HEK293 (cell line): ENCODE data around the gene SRRM1.

ENCODE experiments used
- CTCF ChIA-PET: fragments of 350-600 bp; formaldehyde crosslinking; extraction: SDS; loops from one replicate; lab custom pipeline; 2021; ENCODE audit warnings: antibody characterized with exemption; lab: Yijun Ruan, JAX
- POLR2A ChIA-PET: fragments of 300-600 bp; formaldehyde crosslinking; extraction: SDS; loops from one replicate; lab custom pipeline; 2020; ENCODE audit warnings: antibody characterized with exemption, inconsistent platforms; lab: Yijun Ruan, JAX
- H3K27ac ChIP-seq: fragments of 200-500 bp; sonication (Bioruptor generic); 2 replicates; pipeline ENCODE4 v1.5.1; 2014; ENCODE audit warnings: low read depth, low read length, control low read depth, inconsistent platforms; ENCODE audit errors: extremely low read depth
- H3K36me3 ChIP-seq, 2 experiments: fragments of 200-500 bp in 1 of 2; sonication (Bioruptor generic) in 1 of 2; 1 replicate in 1 of 2; 2 replicates in 1 of 2; pipeline ENCODE4 v1.5.1; 2014 to 2017; ENCODE audit warnings: inconsistent platforms in 2 of 2, low read length in 2 of 2; ENCODE audit not compliant: control insufficient read depth in 2 of 2, insufficient read depth in 1 of 2
- H3K4me1 ChIP-seq: fragments of 200-500 bp; sonication (Bioruptor generic); 2 replicates; pipeline ENCODE4 v1.5.1; 2014; ENCODE audit warnings: mild to moderate bottlenecking, low read length, inconsistent platforms; ENCODE audit not compliant: control insufficient read depth, insufficient read depth
- H3K4me3 ChIP-seq: 2 replicates; pipeline ENCODE4 v1.5.1; 2011; ENCODE audit warnings: low read depth, mild to moderate bottlenecking, control low read depth, low read length, moderate library complexity
- H3K9me3 ChIP-seq: fragments of 200-500 bp; sonication (Bioruptor generic); 2 replicates; pipeline ENCODE4 v1.5.1; 2014; ENCODE audit warnings: low read depth, low read length, inconsistent platforms; ENCODE audit not compliant: control insufficient read depth, insufficient read depth
- BCL11B ChIP-seq: fragments of 450-650 bp; formaldehyde crosslinking; IDR thresholded peaks from 2 replicates; pipeline ENCODE4 v1.5.1; 2016; ENCODE audit warnings: low read depth, missing biosample characterization, missing genetic modification characterization
- KLF9 ChIP-seq: fragments of 450-650 bp; formaldehyde crosslinking; IDR thresholded peaks from 2 replicates; pipeline ENCODE4 v1.5.1; 2016; ENCODE audit warnings: missing biosample characterization, missing genetic modification characterization, low read depth
- SETDB1 ChIP-seq: IDR thresholded peaks from one replicate; pipeline ENCODE4 v1.6.1; 2017; ENCODE audit warnings: mild to moderate bottlenecking, low read length, moderate library complexity, mixed read lengths; ENCODE audit not compliant: insufficient read length
- SP7 ChIP-seq: fragments of 450-650 bp; formaldehyde crosslinking; IDR thresholded peaks from 2 replicates; pipeline ENCODE4 v1.5.1; 2016; ENCODE audit warnings: missing biosample characterization, missing genetic modification characterization
- YY1 ChIP-seq: fragments of 450-650 bp; formaldehyde crosslinking; IDR thresholded peaks from 2 replicates; pipeline ENCODE4 v1.5.1; 2018; ENCODE audit warnings: missing biosample characterization, missing genetic modification characterization
- ZBTB7A ChIP-seq: fragments of 450-650 bp; formaldehyde crosslinking; IDR thresholded peaks from 2 replicates; pipeline ENCODE4 v1.5.1; 2016; ENCODE audit warnings: low read depth, missing biosample characterization, missing genetic modification characterization
- ZNF121 ChIP-seq: fragments of 450-650 bp; formaldehyde crosslinking; IDR thresholded peaks from 2 replicates; pipeline ENCODE4 v1.5.1; 2016; ENCODE audit warnings: missing biosample characterization, missing genetic modification characterization
- ZNF133 ChIP-seq: fragments of 450-650 bp; formaldehyde crosslinking; IDR thresholded peaks from 2 replicates; pipeline ENCODE4 v1.5.1; 2016; ENCODE audit warnings: missing biosample characterization, missing genetic modification characterization
- ZNF146 ChIP-seq: fragments of 450-650 bp; formaldehyde crosslinking; IDR thresholded peaks from 2 replicates; pipeline ENCODE4 v1.5.1; 2016; ENCODE audit warnings: missing biosample characterization, missing genetic modification characterization
- ZNF184 ChIP-seq: fragments of 450-650 bp; IDR thresholded peaks from 2 replicates; pipeline ENCODE4 v1.5.1; 2018; ENCODE audit warnings: missing biosample characterization, mild to moderate bottlenecking, missing genetic modification characterization
- ZNF2 ChIP-seq: fragments of 450-650 bp; formaldehyde crosslinking; IDR thresholded peaks from 2 replicates; pipeline ENCODE4 v1.5.1; 2016; ENCODE audit warnings: missing biosample characterization, missing genetic modification characterization
- ZNF341 ChIP-seq: fragments of 450-650 bp; formaldehyde crosslinking; IDR thresholded peaks from 2 replicates; pipeline ENCODE4; 2016; ENCODE audit warnings: low read depth, missing biosample characterization, missing genetic modification characterization
- ZNF366 ChIP-seq: fragments of 450-650 bp; formaldehyde crosslinking; conservative IDR thresholded peaks from 2 replicates; pipeline ENCODE4 v1.5.1; 2016; ENCODE audit warnings: missing biosample characterization, missing genetic modification characterization
- ZNF416 ChIP-seq: fragments of 450-650 bp; formaldehyde crosslinking; IDR thresholded peaks from 2 replicates; pipeline ENCODE4 v1.5.1; 2016; ENCODE audit warnings: missing biosample characterization, missing genetic modification characterization
- ZNF473 ChIP-seq: fragments of 450-650 bp; formaldehyde crosslinking; IDR thresholded peaks from 2 replicates; pipeline ENCODE4 v1.5.1; 2017; ENCODE audit warnings: missing biosample characterization, missing genetic modification characterization
- ZNF544 ChIP-seq: fragments of 450-650 bp; formaldehyde crosslinking; IDR thresholded peaks from 2 replicates; pipeline ENCODE4 v1.5.0; 2017; ENCODE audit warnings: missing biosample characterization, missing genetic modification characterization
- ZNF658 ChIP-seq: fragments of 450-650 bp; formaldehyde crosslinking; IDR thresholded peaks from 2 replicates; pipeline ENCODE4; 2016; ENCODE audit warnings: missing biosample characterization, missing genetic modification characterization
- TF ChIP-seq, protein P1 (sequence below): fragments of 450-650 bp; formaldehyde crosslinking; IDR thresholded peaks from 2 replicates; pipeline ENCODE4 v1.5.1; 2016; ENCODE audit warnings: missing biosample characterization, missing genetic modification characterization
- TF ChIP-seq, protein P2 (sequence below): fragments of 450-650 bp; formaldehyde crosslinking; IDR thresholded peaks from 2 replicates; pipeline ENCODE4 v1.5.1; 2017; ENCODE audit warnings: missing biosample characterization, missing genetic modification characterization
- TF ChIP-seq, protein P3 (sequence below): fragments of 450-650 bp; formaldehyde crosslinking; IDR thresholded peaks from 2 replicates; pipeline ENCODE4 v1.5.1; 2017; ENCODE audit warnings: missing biosample characterization, missing genetic modification characterization
- TF ChIP-seq, protein P4 (sequence below): fragments of 450-650 bp; formaldehyde crosslinking; IDR thresholded peaks from 2 replicates; pipeline ENCODE4 v1.5.1; 2016; ENCODE audit warnings: missing biosample characterization, missing genetic modification characterization
- TF ChIP-seq, protein P5 (sequence below): fragments of 450-650 bp; formaldehyde crosslinking; IDR thresholded peaks from 2 replicates; pipeline ENCODE4 v1.5.1; 2016; ENCODE audit warnings: missing biosample characterization, missing genetic modification characterization
- TF ChIP-seq, protein P6 (sequence below): fragments of 450-650 bp; formaldehyde crosslinking; IDR thresholded peaks from 2 replicates; pipeline ENCODE4 v1.5.1; 2016; ENCODE audit warnings: missing biosample characterization, missing genetic modification characterization

SRRM1 gene

DNA sequence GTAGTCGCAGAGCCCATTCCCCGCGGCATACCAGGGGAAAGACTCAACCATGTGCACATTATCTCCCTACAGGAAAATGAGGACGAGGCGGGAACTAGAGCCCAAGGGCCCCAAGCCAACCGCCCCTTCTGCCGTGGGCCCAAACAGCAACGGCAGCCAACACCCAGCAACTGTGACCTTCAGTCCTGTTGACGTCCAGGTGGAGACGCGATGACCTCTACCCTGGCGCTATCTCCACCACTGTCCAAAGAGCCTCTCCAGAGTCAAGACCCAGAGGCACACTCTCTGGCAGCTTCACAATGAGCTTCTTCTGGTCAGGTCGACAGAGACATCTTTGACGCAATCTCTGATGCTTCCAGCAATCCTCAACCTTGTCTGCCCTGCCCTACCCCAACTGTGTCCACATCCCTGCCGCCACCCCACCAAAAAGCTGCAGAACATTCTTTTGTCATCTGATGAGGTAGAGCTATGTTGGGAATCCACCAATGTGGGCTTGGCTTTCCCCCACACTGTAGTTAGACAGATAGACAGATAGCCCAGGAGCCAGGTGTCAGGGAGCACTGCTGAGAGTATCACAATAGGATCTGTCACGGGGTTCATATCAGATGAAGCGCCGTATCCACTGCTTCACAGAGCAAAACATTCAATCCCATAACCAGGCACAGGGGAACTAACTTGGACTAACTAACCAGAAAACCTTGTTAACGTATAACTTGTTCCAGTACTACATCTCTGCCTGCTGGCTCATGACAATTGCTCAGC, 37.4 kb upstream of the SRRM1 start:
- CTCF ChIA-PET = interaction anchor here (0.6 to 1.5 kb wide), 3 partner anchors 12 to 18 kb away, joined by 3 to 4 read pairs (median 4); no protein-coding TSS in a partner anchor
- H3K4me3 ChIP-seq = no peak overlapping the region
- POLR2A ChIA-PET = no interaction called here
- no peak overlapping the region for H3K27ac ChIP-seq
- H3K4me1 ChIP-seq = no peaks in the 10 kb centered on the region
- H3K9me3 ChIP-seq = no peaks in the 10 kb centered on the region
- TF ChIP-seq YY1 (tag by site-specific recombination) (no peak), ZNF341 (tag by site-specific recombination) (no peak), ZNF133 (tag by site-specific recombination) (no peak), ZBTB7A (no peak), ZNF416 (tag by site-specific recombination) (no peak), BCL11B (no peak), ZNF658 (tag by site-specific recombination) (no peak), ZNF544 (tag by site-specific recombination) (no peak), ZNF184 (tag by site-specific recombination) (no peak), ZNF366 (no peak), ZNF121 (no peak)
- TF ChIP-seq, protein P1, sequence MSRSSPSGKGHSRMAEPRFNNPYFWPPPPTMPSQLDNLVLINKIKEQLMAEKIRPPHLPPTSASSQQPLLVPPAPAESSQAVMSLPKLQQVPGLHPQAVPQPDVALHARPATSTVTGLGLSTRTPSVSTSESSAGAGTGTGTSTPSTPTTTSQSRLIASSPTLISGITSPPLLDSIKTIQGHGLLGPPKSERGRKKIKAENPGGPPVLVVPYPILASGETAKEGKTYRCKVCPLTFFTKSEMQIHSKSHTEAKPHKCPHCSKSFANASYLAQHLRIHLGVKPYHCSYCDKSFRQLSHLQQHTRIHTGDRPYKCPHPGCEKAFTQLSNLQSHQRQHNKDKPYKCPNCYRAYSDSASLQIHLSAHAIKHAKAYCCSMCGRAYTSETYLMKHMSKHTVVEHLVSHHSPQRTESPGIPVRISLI (tag by site-specific recombination) = no peak
- TF ChIP-seq, protein P2, sequence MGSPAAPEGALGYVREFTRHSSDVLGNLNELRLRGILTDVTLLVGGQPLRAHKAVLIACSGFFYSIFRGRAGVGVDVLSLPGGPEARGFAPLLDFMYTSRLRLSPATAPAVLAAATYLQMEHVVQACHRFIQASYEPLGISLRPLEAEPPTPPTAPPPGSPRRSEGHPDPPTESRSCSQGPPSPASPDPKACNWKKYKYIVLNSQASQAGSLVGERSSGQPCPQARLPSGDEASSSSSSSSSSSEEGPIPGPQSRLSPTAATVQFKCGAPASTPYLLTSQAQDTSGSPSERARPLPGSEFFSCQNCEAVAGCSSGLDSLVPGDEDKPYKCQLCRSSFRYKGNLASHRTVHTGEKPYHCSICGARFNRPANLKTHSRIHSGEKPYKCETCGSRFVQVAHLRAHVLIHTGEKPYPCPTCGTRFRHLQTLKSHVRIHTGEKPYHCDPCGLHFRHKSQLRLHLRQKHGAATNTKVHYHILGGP = no peak
- TF ChIP-seq, protein P3, sequence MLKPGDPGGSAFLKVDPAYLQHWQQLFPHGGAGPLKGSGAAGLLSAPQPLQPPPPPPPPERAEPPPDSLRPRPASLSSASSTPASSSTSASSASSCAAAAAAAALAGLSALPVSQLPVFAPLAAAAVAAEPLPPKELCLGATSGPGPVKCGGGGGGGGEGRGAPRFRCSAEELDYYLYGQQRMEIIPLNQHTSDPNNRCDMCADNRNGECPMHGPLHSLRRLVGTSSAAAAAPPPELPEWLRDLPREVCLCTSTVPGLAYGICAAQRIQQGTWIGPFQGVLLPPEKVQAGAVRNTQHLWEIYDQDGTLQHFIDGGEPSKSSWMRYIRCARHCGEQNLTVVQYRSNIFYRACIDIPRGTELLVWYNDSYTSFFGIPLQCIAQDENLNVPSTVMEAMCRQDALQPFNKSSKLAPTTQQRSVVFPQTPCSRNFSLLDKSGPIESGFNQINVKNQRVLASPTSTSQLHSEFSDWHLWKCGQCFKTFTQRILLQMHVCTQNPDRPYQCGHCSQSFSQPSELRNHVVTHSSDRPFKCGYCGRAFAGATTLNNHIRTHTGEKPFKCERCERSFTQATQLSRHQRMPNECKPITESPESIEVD (tag by site-specific recombination) = no peak
- H3K36me3 ChIP-seq = no peaks in the 10 kb centered on the region

DNA sequence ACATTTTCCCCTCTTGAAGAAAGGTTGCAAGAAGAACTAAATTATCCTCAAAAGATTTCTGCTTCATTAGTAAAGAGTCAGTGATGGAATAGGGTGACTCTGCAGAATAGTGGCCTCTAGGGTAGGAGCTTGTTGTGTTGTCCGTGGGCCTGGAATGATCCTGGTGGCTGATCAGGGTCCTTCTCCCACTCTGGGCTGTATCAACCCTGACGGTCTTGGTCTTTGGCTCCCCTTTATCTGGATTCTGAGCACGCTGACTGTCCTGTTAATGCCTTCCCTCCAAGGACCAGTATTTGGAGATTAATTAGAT, 36.9 kb upstream of the SRRM1 start:
- Histone ChIP-seq H3K27ac (no peak overlapping the region), H3K9me3 (no peaks in the 10 kb centered on the region), H3K4me1 (no peaks in the 10 kb centered on the region), H3K4me3 (no peak overlapping the region), H3K36me3 (no peaks in the 10 kb centered on the region)
- ChIA-PET POLR2A (no interaction called here), CTCF (interaction anchor here (1.0 to 1.5 kb wide), 2 partner anchors 12 to 19 kb away, joined by 4 read pairs; no protein-coding TSS in a partner anchor)
- TF ChIP-seq ZNF146 (tag by site-specific recombination) = no peak
- TF ChIP-seq, protein P4, sequence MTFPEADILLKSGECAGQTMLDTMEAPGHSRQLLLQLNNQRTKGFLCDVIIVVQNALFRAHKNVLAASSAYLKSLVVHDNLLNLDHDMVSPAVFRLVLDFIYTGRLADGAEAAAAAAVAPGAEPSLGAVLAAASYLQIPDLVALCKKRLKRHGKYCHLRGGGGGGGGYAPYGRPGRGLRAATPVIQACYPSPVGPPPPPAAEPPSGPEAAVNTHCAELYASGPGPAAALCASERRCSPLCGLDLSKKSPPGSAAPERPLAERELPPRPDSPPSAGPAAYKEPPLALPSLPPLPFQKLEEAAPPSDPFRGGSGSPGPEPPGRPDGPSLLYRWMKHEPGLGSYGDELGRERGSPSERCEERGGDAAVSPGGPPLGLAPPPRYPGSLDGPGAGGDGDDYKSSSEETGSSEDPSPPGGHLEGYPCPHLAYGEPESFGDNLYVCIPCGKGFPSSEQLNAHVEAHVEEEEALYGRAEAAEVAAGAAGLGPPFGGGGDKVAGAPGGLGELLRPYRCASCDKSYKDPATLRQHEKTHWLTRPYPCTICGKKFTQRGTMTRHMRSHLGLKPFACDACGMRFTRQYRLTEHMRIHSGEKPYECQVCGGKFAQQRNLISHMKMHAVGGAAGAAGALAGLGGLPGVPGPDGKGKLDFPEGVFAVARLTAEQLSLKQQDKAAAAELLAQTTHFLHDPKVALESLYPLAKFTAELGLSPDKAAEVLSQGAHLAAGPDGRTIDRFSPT (tag by site-specific recombination) = no peak
- no peak for TF ChIP-seq ZNF473 (tag by site-specific recombination)
- TF ChIP-seq ZNF2 (tag by site-specific recombination) = no peak
- no peak for TF ChIP-seq KLF9
- TF ChIP-seq, protein P5, sequence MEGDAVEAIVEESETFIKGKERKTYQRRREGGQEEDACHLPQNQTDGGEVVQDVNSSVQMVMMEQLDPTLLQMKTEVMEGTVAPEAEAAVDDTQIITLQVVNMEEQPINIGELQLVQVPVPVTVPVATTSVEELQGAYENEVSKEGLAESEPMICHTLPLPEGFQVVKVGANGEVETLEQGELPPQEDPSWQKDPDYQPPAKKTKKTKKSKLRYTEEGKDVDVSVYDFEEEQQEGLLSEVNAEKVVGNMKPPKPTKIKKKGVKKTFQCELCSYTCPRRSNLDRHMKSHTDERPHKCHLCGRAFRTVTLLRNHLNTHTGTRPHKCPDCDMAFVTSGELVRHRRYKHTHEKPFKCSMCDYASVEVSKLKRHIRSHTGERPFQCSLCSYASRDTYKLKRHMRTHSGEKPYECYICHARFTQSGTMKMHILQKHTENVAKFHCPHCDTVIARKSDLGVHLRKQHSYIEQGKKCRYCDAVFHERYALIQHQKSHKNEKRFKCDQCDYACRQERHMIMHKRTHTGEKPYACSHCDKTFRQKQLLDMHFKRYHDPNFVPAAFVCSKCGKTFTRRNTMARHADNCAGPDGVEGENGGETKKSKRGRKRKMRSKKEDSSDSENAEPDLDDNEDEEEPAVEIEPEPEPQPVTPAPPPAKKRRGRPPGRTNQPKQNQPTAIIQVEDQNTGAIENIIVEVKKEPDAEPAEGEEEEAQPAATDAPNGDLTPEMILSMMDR = no peak
- TF ChIP-seq, protein P6, sequence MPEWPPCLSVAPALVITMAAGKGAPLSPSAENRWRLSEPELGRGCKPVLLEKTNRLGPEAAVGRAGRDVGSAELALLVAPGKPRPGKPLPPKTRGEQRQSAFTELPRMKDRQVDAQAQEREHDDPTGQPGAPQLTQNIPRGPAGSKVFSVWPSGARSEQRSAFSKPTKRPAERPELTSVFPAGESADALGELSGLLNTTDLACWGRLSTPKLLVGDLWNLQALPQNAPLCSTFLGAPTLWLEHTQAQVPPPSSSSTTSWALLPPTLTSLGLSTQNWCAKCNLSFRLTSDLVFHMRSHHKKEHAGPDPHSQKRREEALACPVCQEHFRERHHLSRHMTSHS (tag by site-specific recombination) = no peak
- no peak for TF ChIP-seq SETDB1
- no peak for TF ChIP-seq SP7
